HEK293T (cell line): ENCODE measurements around the gene NUP62CL.

ENCODE experiments used
- ARNT ChIP-seq: fragments of 450-650 bp; IDR thresholded peaks from 2 replicates; pipeline ENCODE4 v1.6.1; 2017; ENCODE audit warnings: mild to moderate bottlenecking
- BHLHE40 ChIP-seq: fragments of 450-650 bp; IDR thresholded peaks from 2 replicates; pipeline ENCODE4 v1.6.1; 2016; ENCODE audit warnings: mild to moderate bottlenecking, moderate library complexity, borderline replicate concordance
- ELF4 ChIP-seq: fragments of 450-650 bp; IDR thresholded peaks from 2 replicates; pipeline ENCODE4 v1.6.1; 2017; ENCODE audit warnings: antibody characterized with exemption
- FOXA1 ChIP-seq: fragments of 450-650 bp; IDR thresholded peaks from 2 replicates; pipeline ENCODE4 v1.6.1; 2016; ENCODE audit warnings: mild to moderate bottlenecking
- FOXM1 ChIP-seq: fragments of 450-650 bp; IDR thresholded peaks from 2 replicates; pipeline ENCODE4 v1.6.1; 2017; ENCODE audit warnings: mild to moderate bottlenecking, borderline replicate concordance
- HDGF ChIP-seq: fragments of 450-650 bp; IDR thresholded peaks from 2 replicates; pipeline ENCODE4 v1.6.1; 2017; ENCODE audit warnings: antibody characterized with exemption, borderline replicate concordance
- LEF1 ChIP-seq: fragments of 450-650 bp; IDR thresholded peaks from 2 replicates; pipeline ENCODE4 v1.6.1; 2017; ENCODE audit warnings: mild to moderate bottlenecking, borderline replicate concordance
- NFRKB ChIP-seq: fragments of 450-650 bp; IDR thresholded peaks from 2 replicates; pipeline ENCODE4 v1.6.1; 2016; ENCODE audit warnings: mild to moderate bottlenecking, moderate library complexity
- SP1 ChIP-seq: fragments of 450-650 bp; IDR thresholded peaks from 2 replicates; pipeline ENCODE4 v1.6.1; 2017
- TARDBP ChIP-seq: fragments of 450-650 bp; IDR thresholded peaks from 2 replicates; pipeline ENCODE4 v1.6.1; 2016
- TF ChIP-seq, protein P1 (sequence below): fragments of 450-650 bp; IDR thresholded peaks from 2 replicates; pipeline ENCODE4 v1.6.1; 2016

DNA sequence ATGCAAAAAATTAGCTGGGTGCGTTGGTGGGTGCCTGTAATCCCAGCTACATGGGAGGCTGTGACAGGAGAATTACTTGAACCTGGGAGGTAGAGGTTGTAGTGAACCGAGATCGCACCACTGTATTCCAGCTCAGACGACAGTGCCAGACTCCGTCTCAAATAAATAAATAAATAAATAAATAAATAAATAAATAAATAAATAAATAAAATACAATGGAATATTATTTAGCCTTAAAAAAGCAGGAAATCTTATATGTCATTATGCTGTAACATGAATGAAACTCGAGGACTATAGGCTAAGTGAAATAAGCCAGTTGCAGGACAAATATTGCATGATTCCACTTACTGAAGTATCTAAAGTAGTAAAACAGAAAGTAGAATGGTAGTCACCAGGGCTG, 130.1 kb downstream of the NUP62CL start:
- TF ChIP-seq LEF1 (no peak), BHLHE40 (no peak), ARNT (no peak), NFRKB (no peak), SP1 (no peak), HDGF (no peak), ELF4 (no peak), TARDBP (no peak), FOXM1 (no peak), FOXA1 (no peak)
- TF ChIP-seq, protein P1, sequence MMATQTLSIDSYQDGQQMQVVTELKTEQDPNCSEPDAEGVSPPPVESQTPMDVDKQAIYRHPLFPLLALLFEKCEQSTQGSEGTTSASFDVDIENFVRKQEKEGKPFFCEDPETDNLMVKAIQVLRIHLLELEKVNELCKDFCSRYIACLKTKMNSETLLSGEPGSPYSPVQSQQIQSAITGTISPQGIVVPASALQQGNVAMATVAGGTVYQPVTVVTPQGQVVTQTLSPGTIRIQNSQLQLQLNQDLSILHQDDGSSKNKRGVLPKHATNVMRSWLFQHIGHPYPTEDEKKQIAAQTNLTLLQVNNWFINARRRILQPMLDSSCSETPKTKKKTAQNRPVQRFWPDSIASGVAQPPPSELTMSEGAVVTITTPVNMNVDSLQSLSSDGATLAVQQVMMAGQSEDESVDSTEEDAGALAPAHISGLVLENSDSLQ: no peak
